KMS-11 (cell line): ENCODE results near the gene MTIF3.

Source experiments
- H2AFZ ChIP-seq: fragments of 200-600 bp; sonication (generic); 2 replicates; pipeline ENCODE4 v1.6.1; 2016; ENCODE audit warnings: antibody characterized with exemption, mixed run types, low read depth
- H3K27ac ChIP-seq: fragments of 200-600 bp; sonication (generic); 2 replicates; pipeline ENCODE4 v1.6.1; 2016; ENCODE audit warnings: mild to moderate bottlenecking, mixed run types
- H3K27me3 ChIP-seq: fragments of 200-600 bp; sonication (generic); 2 replicates; pipeline ENCODE4 v1.6.1; 2017; ENCODE audit warnings: mild to moderate bottlenecking, low read depth, mixed run types, moderate library complexity; ENCODE audit not compliant: insufficient read depth
- H3K36me3 ChIP-seq: fragments of 200-600 bp; sonication (generic); 2 replicates; pipeline ENCODE4 v1.6.1; 2017; ENCODE audit warnings: mild to moderate bottlenecking, mixed run types; ENCODE audit not compliant: insufficient read depth
- H3K4me1 ChIP-seq: fragments of 200-600 bp; sonication (generic); 2 replicates; pipeline ENCODE4 v1.6.1; 2016; ENCODE audit warnings: mild to moderate bottlenecking, low read depth, mixed run types; ENCODE audit not compliant: poor library complexity, severe bottlenecking
- H3K4me2 ChIP-seq: fragments of 200-600 bp; sonication (generic); 2 replicates; pipeline ENCODE4 v1.7.0; 2016; ENCODE audit warnings: mild to moderate bottlenecking, mixed run types
- H3K4me3 ChIP-seq: fragments of 200-600 bp; sonication (generic); IDR thresholded peaks from 2 replicates; pipeline ENCODE4 v1.6.1; 2017; ENCODE audit warnings: low read depth, low read length, mixed read lengths; ENCODE audit not compliant: insufficient read depth
- H3K79me2 ChIP-seq: fragments of 200-600 bp; sonication (generic); 2 replicates; pipeline ENCODE4 v1.6.1; 2016; ENCODE audit warnings: low read depth, mixed run types; ENCODE audit not compliant: insufficient read depth
- H3K9ac ChIP-seq: fragments of 200-600 bp; sonication (generic); 2 replicates; pipeline ENCODE4 v1.6.1; 2016; ENCODE audit warnings: mild to moderate bottlenecking, mixed run types
- H4K20me1 ChIP-seq: fragments of 200-600 bp; sonication (generic); 2 replicates; pipeline ENCODE4 v1.6.1; 2016; ENCODE audit warnings: mild to moderate bottlenecking, mixed run types; ENCODE audit not compliant: insufficient read depth
- CTCF ChIP-seq: fragments of 200-600 bp; sonication (generic); conservative IDR thresholded peaks from 2 replicates; pipeline ENCODE4 v1.6.1; 2017; ENCODE audit warnings: low read depth, mild to moderate bottlenecking, antibody characterized with exemption, low read length, moderate library complexity, mixed read lengths

The MTIF3 gene

GRCh38 chr13:27421101-27421871 lies 29.1 kb downstream of the MTIF3 start:
- H3K9ac ChIP-seq = no peak overlapping the region
- no peak overlapping the region for H3K4me2 ChIP-seq
- no peaks in the 10 kb centered on the region for H4K20me1 ChIP-seq
- H3K4me3 ChIP-seq = no peak overlapping the region
- no peak for TF ChIP-seq CTCF
- no peaks in the 10 kb centered on the region for H3K27me3 ChIP-seq
- no peaks in the 10 kb centered on the region for H3K4me1 ChIP-seq
- no peak overlapping the region for H2AFZ ChIP-seq
- H3K36me3 ChIP-seq = no peaks in the 10 kb centered on the region
- no peak overlapping the region for H3K27ac ChIP-seq
- peaks cover 16% of the 10 kb centered on the region for H3K79me2 ChIP-seq

GRCh38 chr13:27419328-27419727 lies 31.0 kb downstream of the MTIF3 start:
- Histone ChIP-seq H3K4me3 (no peak overlapping the region), H4K20me1 (no peaks in the 10 kb centered on the region), H3K9ac (no peak overlapping the region), H3K27me3 (no peaks in the 10 kb centered on the region), H2AFZ (no peak overlapping the region), H3K36me3 (no peaks in the 10 kb centered on the region), H3K4me2 (no peak overlapping the region), H3K4me1 (no peaks in the 10 kb centered on the region), H3K27ac (no peak overlapping the region), H3K79me2 (no peaks in the 10 kb centered on the region)
- TF ChIP-seq CTCF = no peak

- no peaks in the 10 kb centered on the region for H3K36me3 ChIP-seq
- no peak overlapping the region for H3K9ac ChIP-seq
- H3K4me2 ChIP-seq = no peak overlapping the region
- no peak for TF ChIP-seq CTCF
- H4K20me1 ChIP-seq = no peaks in the 10 kb centered on the region
- no peaks in the 10 kb centered on the region for H3K27me3 ChIP-seq
- no peak overlapping the region for H2AFZ ChIP-seq
- H3K4me1 ChIP-seq = no peaks in the 10 kb centered on the region
- no peak overlapping the region for H3K4me3 ChIP-seq
- no peaks in the 10 kb centered on the region for H3K79me2 ChIP-seq
- H3K27ac ChIP-seq = no peak overlapping the region
These were observed 35.2 kb downstream of the MTIF3 start for GRCh38 chr13:27415116-27415515.

- Histone ChIP-seq H3K27ac (no peak overlapping the region), H3K4me2 (no peak overlapping the region), H3K27me3 (no peaks in the 10 kb centered on the region), H3K9ac (no peak overlapping the region), H4K20me1 (no peaks in the 10 kb centered on the region), H2AFZ (no peak overlapping the region), H3K79me2 (no peaks in the 10 kb centered on the region), H3K4me1 (peaks cover 4% of the 10 kb centered on the region), H3K4me3 (no peak overlapping the region), H3K36me3 (no peaks in the 10 kb centered on the region)
- TF ChIP-seq CTCF = no peak
These were observed 39.0 kb downstream of the MTIF3 start for GRCh38 chr13:27411341-27411740.
